ENCODE measurements around the gene SULT1B1.

- no peak for TF ChIP-seq CTCF (IDR thresholded peaks at IDR 0.05)
- TF ChIP-seq POLR2A (IDR thresholded peaks at IDR 0.05) = no peak
These were observed 70.8 kb downstream of the SULT1B1 start for GRCh38 chr4:69689599-69689998.
